ENCODE data around the gene ZNF91. TPM values are rescaled to one million over a fixed set of nuclear protein-coding genes. Genes with fewer than 3 reads are reported as not detected.
"Not testable (repeated sequence)": the region's sequence is repeated elsewhere in the genome, so short reads cannot be mapped to it uniquely, and the experiment has no call there.

The ZNF91 gene
- total and polyA plus RNA-seq, 2 donors (not counting 1 experiment from before 2014, with no cell fraction given) = 10.9 to 17.8 TPM

DNA sequence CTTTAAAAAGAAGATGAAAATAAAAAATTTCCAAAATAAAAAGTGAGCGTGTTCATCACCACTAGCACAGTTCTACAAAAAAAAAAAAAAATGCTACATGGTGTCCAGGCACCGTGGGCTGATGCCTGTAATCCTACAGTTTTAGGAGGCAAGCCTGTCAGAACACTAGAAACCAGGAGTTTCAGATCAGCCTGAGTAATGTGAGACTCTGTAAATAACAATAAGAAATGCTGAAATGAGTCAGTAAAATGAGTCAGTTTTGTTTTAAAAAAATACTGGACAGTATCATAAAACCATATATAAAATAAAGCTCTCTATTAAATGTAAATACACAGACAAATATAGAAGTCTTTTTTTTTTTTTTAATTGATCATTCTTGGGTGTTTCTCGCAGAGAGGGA is 30.0 kb downstream of the ZNF91 start:
- no peaks in the 10 kb centered on the region for H4K20me1 ChIP-seq (ENCODE audit: control insufficient read depth, extremely low read depth, insufficient read depth, low read length)
- no peaks in the 10 kb centered on the region for H3K9me3 ChIP-seq (ENCODE audit: control insufficient read depth, insufficient read depth, low read depth, low read length)
- no peak overlapping the region for H3K4me3 ChIP-seq (replicated peaks in 1 of 4; ENCODE audit: control extremely low read depth in 1 of 4, insufficient read depth in 1 of 4, low read depth in 3 of 4, low read length in 4 of 4)
- H3K27ac ChIP-seq (ENCODE audit: insufficient read depth, low read length) = no peak overlapping the region
- DNase-seq (ENCODE audit: low read depth in 2 of 2) = no peak
- no peak overlapping the region for H2AFZ ChIP-seq (ENCODE audit: low read length)
- TF ChIP-seq, protein P1, sequence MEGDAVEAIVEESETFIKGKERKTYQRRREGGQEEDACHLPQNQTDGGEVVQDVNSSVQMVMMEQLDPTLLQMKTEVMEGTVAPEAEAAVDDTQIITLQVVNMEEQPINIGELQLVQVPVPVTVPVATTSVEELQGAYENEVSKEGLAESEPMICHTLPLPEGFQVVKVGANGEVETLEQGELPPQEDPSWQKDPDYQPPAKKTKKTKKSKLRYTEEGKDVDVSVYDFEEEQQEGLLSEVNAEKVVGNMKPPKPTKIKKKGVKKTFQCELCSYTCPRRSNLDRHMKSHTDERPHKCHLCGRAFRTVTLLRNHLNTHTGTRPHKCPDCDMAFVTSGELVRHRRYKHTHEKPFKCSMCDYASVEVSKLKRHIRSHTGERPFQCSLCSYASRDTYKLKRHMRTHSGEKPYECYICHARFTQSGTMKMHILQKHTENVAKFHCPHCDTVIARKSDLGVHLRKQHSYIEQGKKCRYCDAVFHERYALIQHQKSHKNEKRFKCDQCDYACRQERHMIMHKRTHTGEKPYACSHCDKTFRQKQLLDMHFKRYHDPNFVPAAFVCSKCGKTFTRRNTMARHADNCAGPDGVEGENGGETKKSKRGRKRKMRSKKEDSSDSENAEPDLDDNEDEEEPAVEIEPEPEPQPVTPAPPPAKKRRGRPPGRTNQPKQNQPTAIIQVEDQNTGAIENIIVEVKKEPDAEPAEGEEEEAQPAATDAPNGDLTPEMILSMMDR (conservative IDR thresholded peaks at IDR 0.05 in 1 of 2, IDR thresholded peaks at IDR 0.05 in 1 of 2; ENCODE audit: low read depth in 1 of 2, low read length in 2 of 2) = no peak
- TF ChIP-seq EZH2 (IDR thresholded peaks at IDR 0.05; ENCODE audit: low read length, missing control alignments) = no peak
- H3K27me3 ChIP-seq (ENCODE audit: control insufficient read depth, insufficient read depth, low read length) = no peaks in the 10 kb centered on the region
- H3K36me3 ChIP-seq (ENCODE audit: control insufficient read depth, insufficient read depth, low read length) = no peaks in the 10 kb centered on the region
- H3K9ac ChIP-seq (ENCODE audit: insufficient read depth, low read length) = no peak overlapping the region
- H3K4me2 ChIP-seq (ENCODE audit: extremely low read depth, insufficient read depth, low read length) = no peak overlapping the region
- H3K4me1 ChIP-seq (ENCODE audit: control insufficient read depth, extremely low read depth, insufficient read depth, low read length) = no peaks in the 10 kb centered on the region
- no peaks in the 10 kb centered on the region for H3K79me2 ChIP-seq (ENCODE audit: control insufficient read depth, insufficient read depth, low read length)

DNA sequence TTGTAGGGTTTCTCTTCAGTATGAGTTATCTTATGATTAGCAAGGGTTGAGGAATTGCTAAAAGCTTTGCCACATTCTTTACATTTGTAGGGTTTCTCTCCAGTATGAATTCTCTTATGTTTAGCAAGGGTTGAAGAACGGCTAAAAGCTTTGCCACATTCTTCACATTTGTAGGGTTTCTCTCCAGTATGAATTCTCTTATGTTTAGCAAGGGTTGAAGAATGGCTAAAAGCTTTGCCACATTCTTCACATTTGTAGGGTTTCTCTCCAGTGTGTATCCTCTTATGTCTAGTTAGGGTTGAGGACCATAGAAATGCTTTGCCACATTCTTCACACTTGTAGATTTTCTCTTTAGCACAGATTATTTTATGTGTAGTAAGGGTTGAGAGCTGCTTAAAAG is 33.4 kb downstream of the ZNF91 start:
- H3K79me2 ChIP-seq (ENCODE audit: control insufficient read depth, insufficient read depth, low read length); H2AFZ ChIP-seq (ENCODE audit: low read length); H3K27ac ChIP-seq (ENCODE audit: insufficient read depth, low read length): not testable (repeated sequence)

DNA sequence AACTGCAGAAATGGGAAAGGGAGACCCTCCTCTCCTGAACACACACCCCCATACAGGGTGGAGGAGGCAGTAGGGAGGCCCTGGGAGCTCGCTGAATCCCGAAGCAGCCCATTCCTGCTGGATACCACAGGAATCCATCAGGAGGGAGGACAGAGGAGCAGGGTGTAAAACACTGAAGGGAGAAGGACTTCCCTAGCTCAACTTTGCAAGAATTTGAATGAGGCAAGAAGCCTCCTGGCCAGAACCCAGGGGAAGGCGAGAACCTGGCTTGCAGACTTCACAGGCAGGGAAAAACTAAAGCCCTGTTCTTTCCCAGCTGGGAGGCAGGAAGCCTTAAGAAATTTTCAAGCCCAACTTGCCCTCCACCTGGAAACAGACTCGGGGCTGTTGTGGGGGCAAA is 43.5 kb downstream of the ZNF91 start:
- TF ChIP-seq, protein P1 (conservative IDR thresholded peaks at IDR 0.05 in 1 of 2, IDR thresholded peaks at IDR 0.05 in 1 of 2; ENCODE audit: low read depth in 1 of 2, low read length in 2 of 2) = no peak
- no peak for TF ChIP-seq EZH2 (IDR thresholded peaks at IDR 0.05; ENCODE audit: low read length, missing control alignments)

More for the DNA sequence above, 33.4 kb downstream of the ZNF91 start:
- H3K4me2 ChIP-seq (ENCODE audit: extremely low read depth, insufficient read depth, low read length); H3K9ac ChIP-seq (ENCODE audit: insufficient read depth, low read length); DNase-seq (ENCODE audit: low read depth in 2 of 2); H3K4me1 ChIP-seq (ENCODE audit: control insufficient read depth, extremely low read depth, insufficient read depth, low read length); H3K36me3 ChIP-seq (ENCODE audit: control insufficient read depth, insufficient read depth, low read length); H3K27me3 ChIP-seq (ENCODE audit: control insufficient read depth, insufficient read depth, low read length); H4K20me1 ChIP-seq (ENCODE audit: control insufficient read depth, extremely low read depth, insufficient read depth, low read length); H3K4me3 ChIP-seq (replicated peaks in 1 of 4; ENCODE audit: control extremely low read depth in 1 of 4, insufficient read depth in 1 of 4, low read depth in 3 of 4, low read length in 4 of 4); H3K9me3 ChIP-seq (ENCODE audit: control insufficient read depth, insufficient read depth, low read depth, low read length): not testable (repeated sequence)

More for the DNA sequence above, 43.5 kb downstream of the ZNF91 start:
- no peaks in the 10 kb centered on the region for H3K4me1 ChIP-seq (ENCODE audit: control insufficient read depth, extremely low read depth, insufficient read depth, low read length)
- no peaks in the 10 kb centered on the region for H3K27me3 ChIP-seq (ENCODE audit: control insufficient read depth, insufficient read depth, low read length)
- H3K4me2 ChIP-seq (ENCODE audit: extremely low read depth, insufficient read depth, low read length) = no peak overlapping the region
- H3K27ac ChIP-seq (ENCODE audit: insufficient read depth, low read length) = no peak overlapping the region
- no peak overlapping the region for H3K4me3 ChIP-seq (replicated peaks in 1 of 4; ENCODE audit: control extremely low read depth in 1 of 4, insufficient read depth in 1 of 4, low read depth in 3 of 4, low read length in 4 of 4)
- H2AFZ ChIP-seq (ENCODE audit: low read length) = no peak overlapping the region
- no peak overlapping the region for H3K9ac ChIP-seq (ENCODE audit: insufficient read depth, low read length)
- H4K20me1 ChIP-seq (ENCODE audit: control insufficient read depth, extremely low read depth, insufficient read depth, low read length) = no peaks in the 10 kb centered on the region
- H3K36me3 ChIP-seq (ENCODE audit: control insufficient read depth, insufficient read depth, low read length) = no peaks in the 10 kb centered on the region
- peaks cover 2% of the 10 kb centered on the region for H3K9me3 ChIP-seq (ENCODE audit: control insufficient read depth, insufficient read depth, low read depth, low read length)
- no peaks in the 10 kb centered on the region for H3K79me2 ChIP-seq (ENCODE audit: control insufficient read depth, insufficient read depth, low read length)
- no peak for DNase-seq (ENCODE audit: low read depth in 2 of 2)

Data from fibroblast of lung (primary cell).